EH (cell line): Measurements from ENCODE around the gene WDR82.
A peak's percentile ranks its signal among the peaks of the same experiment; 100 is the strongest.

Source experiments
- DNase-seq: peaks from one replicate; pipeline ENCODE4 v3.0.0-alpha.2; 2015; ENCODE audit warnings: low read depth

WDR82 gene

DNA sequence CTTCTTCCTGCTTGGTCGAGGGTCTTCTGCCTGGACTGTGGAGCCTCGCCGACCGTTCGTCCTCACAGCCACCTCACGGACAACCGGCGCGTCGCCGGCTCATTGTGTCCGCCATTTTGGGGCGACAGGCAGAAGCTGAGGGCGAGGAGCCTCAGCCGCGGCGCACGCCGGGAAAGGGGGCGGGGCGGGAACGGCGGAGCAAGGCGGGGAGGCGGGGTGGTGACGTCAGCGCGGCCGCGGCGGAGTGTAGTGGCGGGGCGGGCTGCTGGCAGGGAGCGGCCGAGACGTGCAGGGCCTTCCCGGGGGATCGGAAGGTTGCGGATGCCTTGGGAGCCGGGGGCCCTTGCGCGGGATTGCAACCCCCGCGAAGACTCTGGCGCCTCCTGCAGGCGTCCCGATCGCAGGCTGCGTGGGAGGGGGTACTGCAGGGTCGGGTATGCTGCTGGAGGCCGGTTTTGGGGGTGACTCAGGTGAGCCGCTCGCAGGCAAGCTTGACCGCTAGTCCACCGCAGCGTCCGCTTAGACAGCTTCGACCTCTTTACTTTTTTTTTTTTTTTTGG is at the start of gene WDR82:
Gene WDR82 (minus strand): TSS at position 140 of the 560 bp plus-strand sequence. CDS start 288 bp downstream, outside the sequence.
- DNase-seq, result peak; percentile 93

GRCh38 chr3:52327486-52328290 is 49.2 kb upstream of the WDR82 start:
- DNase-seq, result no peak

DNA sequence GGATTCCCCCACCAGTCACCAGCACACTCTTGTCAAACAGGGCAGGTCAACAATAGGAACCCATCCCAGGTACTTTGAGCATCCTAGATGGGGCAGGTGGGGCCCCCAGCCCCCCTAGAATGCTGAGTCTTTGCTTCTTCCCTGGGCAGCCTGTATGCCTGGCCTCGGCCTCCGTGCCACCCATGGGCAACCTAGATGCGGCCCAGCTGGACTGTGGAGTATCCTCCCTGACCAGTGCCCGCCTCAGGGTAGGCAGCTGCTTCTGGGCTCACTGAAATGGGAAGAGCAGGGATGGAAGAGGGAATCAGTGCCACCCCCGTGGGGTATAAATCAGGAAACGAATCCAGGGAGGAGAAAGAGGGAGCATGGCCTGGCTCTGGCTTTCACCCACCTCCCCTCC is 48.5 kb upstream of the WDR82 start:
- no peak for DNase-seq

DNA sequence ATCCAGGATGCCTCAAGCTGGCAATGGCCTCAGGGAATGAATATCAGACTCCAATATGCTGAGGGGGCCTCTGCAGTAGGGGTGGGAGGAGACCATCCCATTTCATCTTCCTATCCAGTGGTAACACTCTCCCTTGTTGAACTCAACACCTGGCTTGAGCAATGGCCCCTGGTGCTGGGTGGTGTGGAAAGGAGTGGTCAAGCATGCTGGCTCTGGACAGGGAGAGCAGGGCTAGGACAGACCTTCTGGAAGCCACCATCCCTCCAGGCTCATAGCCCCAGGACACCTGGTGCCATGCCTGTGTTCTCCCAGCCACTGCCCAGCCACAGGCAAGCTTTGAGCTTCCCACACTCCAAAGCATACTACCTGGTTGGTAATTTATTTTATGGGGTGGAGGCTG is 47.2 kb upstream of the WDR82 start:
- DNase-seq, result no peak

DNA sequence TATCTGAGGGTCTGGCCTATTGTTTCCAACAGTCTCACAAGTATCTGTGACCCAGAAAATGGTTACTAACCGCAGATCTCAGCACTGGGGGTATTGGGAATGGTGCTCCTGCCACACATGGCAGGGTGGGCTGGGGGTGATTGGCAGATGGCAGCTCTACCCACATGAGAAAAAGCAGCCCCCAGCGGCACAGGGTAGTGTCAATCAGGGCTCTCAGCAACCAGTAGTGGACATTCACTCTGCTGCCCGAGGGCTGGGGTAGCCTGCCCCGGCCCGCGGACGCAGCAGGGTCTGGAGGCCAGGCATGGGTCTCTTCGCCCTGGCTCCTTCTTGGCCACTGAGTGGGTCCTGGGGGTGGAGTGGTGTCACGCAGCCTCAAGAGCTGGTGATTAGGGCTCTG is 46.2 kb upstream of the WDR82 start:
- no peak for DNase-seq

DNA sequence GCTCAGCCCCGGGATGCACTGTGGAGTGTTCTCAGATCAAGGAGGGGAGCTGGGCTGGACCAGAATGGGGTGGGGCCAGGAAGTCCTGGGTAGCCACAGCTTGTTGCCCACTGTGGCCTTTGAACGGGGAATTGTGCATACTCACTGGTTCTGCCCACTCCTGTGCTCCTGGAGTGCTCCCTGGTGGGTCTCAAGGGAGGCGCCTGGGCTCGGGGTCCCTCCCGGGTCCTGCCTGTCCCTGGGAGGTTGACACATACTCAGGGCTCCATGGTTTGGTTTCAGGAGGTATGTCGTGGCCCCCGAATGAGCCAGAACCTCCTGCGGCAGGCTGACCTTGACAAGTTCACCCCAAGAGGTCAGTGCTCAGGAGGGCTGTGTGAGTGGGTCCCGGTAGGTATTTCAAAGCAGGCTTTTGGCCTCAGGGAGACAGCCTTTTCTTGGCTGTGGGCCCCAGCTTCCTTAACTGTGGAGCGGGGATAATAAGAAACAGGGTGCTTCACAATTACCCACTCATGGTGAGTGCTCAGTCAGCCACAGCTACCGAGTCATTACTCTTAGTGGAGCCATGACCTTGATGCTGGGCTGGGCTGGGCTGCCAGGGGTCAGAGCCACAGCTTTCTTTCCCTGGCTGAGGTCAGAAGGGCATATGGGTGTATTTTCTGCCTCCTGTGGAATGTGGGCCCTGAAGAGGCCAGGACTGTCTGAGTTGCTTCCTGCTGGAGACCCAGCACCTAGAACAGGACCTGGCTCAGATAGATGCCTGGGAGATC is 45.3 kb upstream of the WDR82 start:
- no peak for DNase-seq

DNA sequence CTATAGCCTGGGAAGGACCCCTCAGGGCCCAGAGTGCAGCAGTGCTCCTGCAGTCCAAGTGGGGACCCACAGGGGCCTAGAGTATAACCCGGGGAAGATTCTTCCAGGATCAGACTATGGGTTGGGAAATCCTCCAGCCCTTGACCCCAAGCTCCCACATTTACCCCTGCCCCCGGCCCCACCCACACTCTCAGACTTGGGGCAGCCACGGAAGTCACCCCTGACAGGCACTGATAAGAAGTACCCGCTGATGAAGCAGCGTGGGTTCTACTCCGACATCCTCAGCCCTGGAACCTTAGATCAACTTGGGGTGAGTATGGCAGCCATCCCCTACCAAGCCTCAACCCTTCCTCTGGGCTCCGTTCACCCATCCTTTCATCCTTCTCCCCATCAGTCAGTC is 44.0 kb upstream of the WDR82 start:
- DNase-seq, result no peak

DNA sequence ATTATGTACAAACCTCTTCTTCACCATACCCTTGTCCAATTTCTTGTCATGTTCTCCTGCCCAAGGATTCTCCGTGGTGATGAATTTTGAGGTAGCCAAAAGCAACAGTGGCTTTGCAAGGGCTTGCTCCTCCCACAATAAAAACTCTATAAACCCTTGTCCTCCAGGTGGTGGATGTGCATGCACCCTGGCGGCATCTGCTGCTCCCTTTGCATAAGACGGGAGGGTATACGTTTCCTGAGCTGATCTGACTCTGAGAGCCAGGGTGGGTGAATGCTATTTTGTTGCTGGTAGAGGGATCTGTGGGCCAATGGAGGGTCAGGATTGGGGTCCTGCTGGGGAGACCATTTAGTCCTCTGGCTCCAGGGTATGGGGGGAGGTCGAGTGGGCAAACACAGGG is 43.0 kb upstream of the WDR82 start:
- no peak for DNase-seq

- DNase-seq, result no peak
Measured at GRCh38 chr3:52319921-52320595, 41.6 kb upstream of the WDR82 start.

GRCh38 chr3:52318186-52318816 is 39.9 kb upstream of the WDR82 start:
- no peak for DNase-seq

- peak; percentile 59 for DNase-seq
Measured at GRCh38 chr3:52317208-52318000, 39.0 kb upstream of the WDR82 start.

- DNase-seq, result no peak
Measured at GRCh38 chr3:52315977-52316764, 37.7 kb upstream of the WDR82 start, which contains the start of gene DNAH1. Gene DNAH1 (plus strand): TSS chr3:52316319. CDS start chr3:52322443, 6,124 bp downstream.

- no peak for DNase-seq
Measured at GRCh38 chr3:52315006-52315405, 36.6 kb upstream of the WDR82 start.

DNA sequence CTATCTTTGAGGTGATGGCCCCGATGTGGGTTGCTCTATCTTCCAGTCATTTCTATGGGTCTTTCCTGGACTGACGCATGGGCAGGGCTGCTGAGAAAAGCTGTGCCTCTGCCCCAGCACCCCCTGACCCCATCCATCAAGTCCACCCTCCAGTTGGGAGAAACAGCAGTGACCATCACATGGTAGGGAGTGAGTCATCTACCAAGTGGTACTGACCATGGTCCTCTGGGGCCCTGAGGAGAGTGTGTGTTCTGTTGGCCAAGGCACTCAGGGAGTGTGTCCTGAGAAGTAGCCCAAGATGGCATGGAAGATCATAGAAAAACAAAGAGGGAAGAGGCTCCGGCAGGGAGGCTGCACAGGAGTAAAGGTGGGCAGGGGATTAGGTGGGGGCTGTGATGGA is 36.0 kb upstream of the WDR82 start:
- DNase-seq, result no peak

DNA sequence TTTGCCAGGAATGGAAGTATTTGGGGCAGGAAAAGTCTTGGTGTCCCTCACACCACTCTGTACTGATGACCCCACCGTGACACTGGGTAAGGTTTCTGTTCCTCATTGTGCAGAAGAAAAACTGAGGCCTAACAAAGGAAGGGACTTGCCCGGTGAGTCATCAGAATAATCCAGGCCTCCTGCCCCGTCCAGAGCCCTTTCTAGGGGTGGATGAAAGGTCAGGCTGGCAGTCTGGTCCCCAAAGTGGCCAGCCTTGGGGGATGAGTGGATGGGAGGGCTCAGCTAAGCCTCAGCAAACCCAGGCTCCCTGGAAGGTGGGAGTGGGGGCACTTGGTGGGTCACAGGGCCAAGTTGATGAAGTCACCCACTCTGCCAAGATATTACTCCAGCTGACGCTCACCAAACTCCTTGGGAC is 35.3 kb upstream of the WDR82 start:
- DNase-seq, result peak; percentile 54

DNA sequence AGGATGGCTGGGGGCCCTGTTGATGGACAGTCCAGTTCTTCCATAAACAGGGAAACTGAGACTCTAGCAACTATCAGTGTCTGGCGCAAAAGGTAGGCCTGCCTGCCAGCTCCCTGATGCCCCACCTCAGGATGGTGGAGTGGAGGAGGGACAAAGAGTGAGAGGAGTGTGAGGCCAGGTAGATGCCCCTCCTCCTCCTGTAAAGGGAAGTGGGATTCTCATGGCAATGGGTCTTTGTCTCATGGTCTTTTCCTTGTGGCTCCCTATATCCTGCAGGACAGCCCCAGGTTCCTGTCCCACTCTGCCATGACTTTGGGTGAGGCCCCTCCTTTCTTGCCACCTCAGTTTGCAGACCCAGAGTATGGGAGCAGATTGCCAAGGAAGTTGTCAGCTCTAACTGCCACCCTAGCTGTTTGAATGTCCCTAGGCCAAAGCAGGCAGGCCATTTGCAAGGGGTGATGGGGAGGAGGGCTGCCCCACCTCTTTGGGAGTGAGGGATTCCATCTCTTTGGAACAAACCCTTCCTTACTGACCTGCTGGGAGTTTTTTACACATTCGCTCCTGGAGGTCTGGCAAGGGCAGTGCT is 34.8 kb upstream of the WDR82 start:
- no peak for DNase-seq

- DNase-seq, result no peak
Measured at GRCh38 chr3:52311576-52312119, 33.2 kb upstream of the WDR82 start.

DNA sequence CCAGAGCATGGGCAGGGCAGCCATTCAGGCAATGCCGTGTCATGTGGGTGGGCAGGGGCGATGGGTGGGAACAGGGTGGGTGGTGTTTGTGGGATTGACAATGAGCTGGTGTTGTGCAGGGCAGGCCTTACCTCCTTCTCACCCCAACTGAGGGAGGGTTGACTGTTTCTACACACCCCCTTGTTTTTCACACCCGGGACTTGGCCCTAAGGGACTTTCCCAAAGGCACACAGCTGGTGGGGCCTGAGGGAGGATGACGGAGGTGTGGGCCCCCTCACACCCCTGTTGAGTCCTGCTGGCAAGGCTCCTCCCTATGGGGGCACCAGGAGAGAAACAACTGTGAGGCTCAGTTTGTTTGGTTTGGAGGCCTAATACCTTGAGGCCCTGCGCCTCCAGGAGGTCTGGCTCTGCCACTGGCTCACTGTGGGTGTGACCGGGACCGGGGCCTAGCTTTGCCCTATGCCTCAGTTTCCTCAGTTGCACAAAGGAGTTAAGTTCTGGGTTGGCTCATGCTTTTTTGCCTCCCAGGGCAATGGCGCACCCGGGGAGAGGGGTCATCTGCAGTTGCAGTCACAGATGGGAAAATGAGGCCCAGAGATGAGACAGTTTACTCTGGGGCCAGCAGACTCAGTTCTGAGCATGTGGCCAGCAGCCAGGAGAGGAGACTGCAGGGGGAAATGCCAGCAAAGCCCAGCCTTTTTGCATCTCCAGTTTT is 32.6 kb upstream of the WDR82 start:
- DNase-seq, result peak; percentile 20

GRCh38 chr3:52308308-52308707 is 29.9 kb upstream of the WDR82 start:
- DNase-seq, result no peak
